SW 1271 (cell line): Measurements from ENCODE around the gene CIBAR2.
"Not testable (repeated sequence)": the region's sequence is repeated elsewhere in the genome, so short reads cannot be mapped to it uniquely, and the experiment has no call there.

Experiments used
- DNase-seq, 2 experiments: peaks; one replicate each; lab custom pipeline; 2025; lab: John Stamatoyannopoulos, UW

Gene CIBAR2

DNA sequence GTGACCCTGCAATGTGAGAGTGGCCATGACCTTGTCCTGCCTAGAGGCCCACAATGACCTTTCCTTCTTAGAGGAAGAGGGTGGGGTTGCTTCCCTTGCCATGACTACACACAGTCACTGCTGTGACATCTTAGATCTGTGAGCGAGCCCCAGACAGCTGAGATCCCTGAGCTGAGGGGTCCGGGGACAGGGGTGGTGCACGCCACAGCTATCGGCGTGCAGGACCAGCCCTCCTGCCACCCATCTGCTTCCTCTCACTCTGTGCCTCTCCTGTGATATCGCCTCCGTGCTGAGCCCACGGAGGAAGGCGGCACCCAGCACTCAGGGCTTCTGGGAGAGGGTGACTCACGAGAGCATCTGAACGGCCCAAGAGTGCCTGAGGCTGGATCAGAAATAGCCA is 49.4 kb downstream of the CIBAR2 start:
- DNase-seq, result no peak

DNA sequence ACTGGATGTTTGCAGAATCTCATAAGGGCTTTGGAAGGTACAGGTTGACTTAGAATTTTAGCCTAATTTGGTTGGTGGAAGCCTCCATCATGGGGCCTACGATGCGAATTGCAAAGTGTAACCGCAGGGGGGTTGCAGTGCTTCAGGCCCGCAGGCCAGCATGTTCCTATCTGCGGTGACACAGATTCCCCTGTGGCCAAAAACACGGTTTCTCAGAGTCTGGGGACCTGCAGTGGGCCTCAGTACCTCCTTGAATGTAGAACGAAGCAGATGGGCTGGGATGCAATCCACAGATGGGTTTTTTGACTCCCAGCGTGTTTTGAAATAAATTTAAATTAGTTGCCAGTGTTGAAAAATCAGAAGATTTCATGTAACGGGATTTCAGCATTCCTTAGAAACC is 49.9 kb downstream of the CIBAR2 start:
- no peak for DNase-seq

- no peak for DNase-seq
These were observed 50.7 kb downstream of the CIBAR2 start for GRCh38 chr16:85061566-85061965.

- DNase-seq, result no peak
These were observed 53.4 kb downstream of the CIBAR2 start for GRCh38 chr16:85058909-85059308.

GRCh38 chr16:85057948-85058347 is 54.3 kb downstream of the CIBAR2 start:
- DNase-seq, result no peak

GRCh38 chr16:85057212-85057889 is 54.9 kb downstream of the CIBAR2 start:
- DNase-seq, result no peak

DNA sequence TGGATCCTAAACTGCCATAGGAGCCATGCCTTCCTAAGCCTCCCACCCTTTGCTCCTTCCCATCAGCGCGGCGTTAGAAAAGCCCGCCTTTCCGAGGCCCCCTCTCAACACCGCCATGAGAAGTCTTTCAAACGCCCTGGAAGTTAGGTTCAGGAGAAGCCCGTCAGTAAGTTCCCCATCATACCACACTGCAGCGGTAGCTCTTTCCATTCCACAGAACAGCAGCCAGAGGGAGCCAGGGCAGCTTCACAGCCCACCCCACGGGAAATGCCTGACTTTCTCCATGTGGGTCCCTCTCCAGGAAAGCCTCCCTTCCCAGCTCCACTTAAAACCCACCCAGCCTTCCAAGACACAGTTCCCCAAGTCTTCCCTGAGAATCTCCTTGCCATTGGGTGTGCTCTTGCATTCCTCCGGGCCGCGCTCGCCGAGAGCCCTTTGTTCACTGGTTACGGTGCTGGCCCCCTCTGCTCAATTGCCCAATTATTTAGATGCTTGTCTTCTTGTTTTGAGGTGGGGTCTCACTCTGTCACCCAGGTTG is 56.0 kb downstream of the CIBAR2 start:
- no peak for DNase-seq

GRCh38 chr16:85055493-85056210 is 56.6 kb downstream of the CIBAR2 start:
- no peak for DNase-seq

- DNase-seq, result no peak
These were observed 57.3 kb downstream of the CIBAR2 start for GRCh38 chr16:85054948-85055492.

DNA sequence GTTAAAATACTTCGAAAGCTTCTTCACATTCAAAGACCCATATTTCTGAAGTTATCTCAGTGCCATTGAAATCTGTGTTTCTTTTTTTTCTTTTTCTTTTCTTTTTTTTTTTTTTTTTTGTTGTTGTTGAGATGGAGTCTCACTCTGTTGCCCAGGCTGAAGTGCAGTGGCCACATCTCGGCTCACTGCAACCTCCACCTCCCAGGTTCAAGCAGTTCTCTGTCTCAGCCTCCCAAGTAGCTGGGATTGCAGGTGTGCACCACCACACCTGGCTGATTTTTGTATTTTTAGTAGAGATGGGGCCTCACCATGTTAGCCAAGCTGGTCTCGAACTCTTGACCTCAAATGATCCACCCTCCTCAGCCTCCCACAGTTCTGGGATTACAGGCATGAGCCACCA is 58.0 kb downstream of the CIBAR2 start:
- not testable (repeated sequence) for DNase-seq

GRCh38 chr16:85052536-85052935 is 59.7 kb downstream of the CIBAR2 start:
- DNase-seq, result no peak

GRCh38 chr16:85051683-85052082 is 60.6 kb downstream of the CIBAR2 start:
- DNase-seq, result no peak

- no peak for DNase-seq
These were observed 61.1 kb downstream of the CIBAR2 start for GRCh38 chr16:85051067-85051581.

- no peak for DNase-seq
These were observed 62.5 kb downstream of the CIBAR2 start for GRCh38 chr16:85049706-85050305.

DNA sequence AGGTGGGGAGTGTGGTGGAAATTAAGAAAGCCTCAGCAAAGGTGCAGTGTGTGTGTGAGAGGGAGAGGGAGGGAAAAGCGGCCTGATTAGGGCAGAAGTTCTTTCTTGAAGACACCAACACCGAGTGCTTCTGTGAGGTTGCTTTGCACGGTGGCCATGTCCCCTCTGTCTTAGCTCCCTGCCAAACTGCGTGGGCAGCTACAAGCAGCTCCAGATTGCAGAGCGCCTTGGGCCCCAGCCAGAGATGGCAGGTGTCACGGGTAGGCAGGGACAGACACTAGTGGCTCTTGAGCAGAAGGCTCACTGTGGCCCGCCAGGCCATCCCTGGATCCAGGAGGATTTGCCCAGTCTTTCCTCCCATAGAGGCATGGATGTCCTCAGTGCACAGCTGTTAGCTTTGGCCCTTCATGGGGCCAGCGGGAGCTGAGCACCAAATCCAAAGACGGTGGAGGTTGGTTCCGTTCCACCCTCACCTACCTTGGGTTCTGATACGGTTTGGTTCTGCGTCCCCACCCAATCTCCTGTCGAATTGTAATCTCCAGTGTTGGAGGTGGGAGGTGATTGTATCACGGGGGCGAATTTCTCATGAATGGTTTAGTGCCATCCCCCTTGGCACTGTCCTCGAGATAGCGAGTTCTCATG is 63.2 kb downstream of the CIBAR2 start:
- DNase-seq, result no peak
